PC-9 (cell line): ENCODE data around the gene NBPF3.

Source experiments
- EZH2 ChIP-seq: fragments of 200-600 bp; sonication (generic); IDR thresholded peaks from 2 replicates; pipeline ENCODE4 v1.8.0; 2017; ENCODE audit warnings: antibody characterized with exemption, low read depth
- TF ChIP-seq, protein P1 (sequence below): fragments of 200-600 bp; sonication (generic); conservative IDR thresholded peaks from 2 replicates; pipeline ENCODE4 v1.6.1; 2017; ENCODE audit warnings: mixed run types, antibody characterized with exemption, mild to moderate bottlenecking, moderate library complexity

DNA sequence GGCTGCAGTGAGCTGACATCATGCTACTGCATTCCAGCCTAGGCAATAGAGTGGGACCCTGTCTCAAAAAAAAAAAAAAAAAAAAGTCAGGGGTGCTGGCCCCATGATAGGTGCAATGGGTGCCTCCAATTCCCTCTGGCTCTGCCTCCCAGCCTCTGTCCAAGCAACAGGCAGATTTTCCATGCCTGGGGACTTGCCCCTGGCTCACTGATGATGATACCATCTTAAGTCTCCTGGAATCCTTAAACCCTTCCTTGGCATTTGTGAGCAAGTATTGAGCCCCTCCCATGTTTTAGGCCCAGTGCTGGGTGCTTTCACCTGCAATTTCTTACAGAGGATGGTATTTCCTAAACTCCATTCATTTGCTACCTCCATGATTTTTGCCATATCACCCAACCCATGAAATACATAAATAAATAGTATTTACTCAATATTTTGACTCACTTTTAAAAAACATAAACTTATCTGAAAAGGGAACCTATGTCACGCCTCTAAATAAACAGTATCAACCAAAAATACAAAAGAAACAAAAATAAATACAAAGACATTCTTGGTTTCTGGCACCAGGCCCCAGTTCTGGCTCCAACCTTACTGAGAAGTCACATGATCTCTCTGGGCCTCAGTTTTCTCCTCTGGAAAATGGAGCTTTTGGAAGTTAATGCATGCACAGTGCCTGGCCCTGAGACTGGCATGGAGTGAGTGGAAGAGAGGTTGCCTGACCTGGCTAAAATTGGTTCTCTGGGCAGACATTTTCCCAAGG is 67.8 kb downstream of the NBPF3 start:
- TF ChIP-seq, protein P1, sequence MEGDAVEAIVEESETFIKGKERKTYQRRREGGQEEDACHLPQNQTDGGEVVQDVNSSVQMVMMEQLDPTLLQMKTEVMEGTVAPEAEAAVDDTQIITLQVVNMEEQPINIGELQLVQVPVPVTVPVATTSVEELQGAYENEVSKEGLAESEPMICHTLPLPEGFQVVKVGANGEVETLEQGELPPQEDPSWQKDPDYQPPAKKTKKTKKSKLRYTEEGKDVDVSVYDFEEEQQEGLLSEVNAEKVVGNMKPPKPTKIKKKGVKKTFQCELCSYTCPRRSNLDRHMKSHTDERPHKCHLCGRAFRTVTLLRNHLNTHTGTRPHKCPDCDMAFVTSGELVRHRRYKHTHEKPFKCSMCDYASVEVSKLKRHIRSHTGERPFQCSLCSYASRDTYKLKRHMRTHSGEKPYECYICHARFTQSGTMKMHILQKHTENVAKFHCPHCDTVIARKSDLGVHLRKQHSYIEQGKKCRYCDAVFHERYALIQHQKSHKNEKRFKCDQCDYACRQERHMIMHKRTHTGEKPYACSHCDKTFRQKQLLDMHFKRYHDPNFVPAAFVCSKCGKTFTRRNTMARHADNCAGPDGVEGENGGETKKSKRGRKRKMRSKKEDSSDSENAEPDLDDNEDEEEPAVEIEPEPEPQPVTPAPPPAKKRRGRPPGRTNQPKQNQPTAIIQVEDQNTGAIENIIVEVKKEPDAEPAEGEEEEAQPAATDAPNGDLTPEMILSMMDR = no peak
- no peak for TF ChIP-seq EZH2
